ENCODE results near the gene KIF6. TPM values are rescaled to one million over a fixed set of nuclear protein-coding genes. Genes with fewer than 3 reads are reported as not detected.

KIF6 gene
- total RNA-seq, 1 experiment from 2014 or later, result 2.7 TPM

DNA sequence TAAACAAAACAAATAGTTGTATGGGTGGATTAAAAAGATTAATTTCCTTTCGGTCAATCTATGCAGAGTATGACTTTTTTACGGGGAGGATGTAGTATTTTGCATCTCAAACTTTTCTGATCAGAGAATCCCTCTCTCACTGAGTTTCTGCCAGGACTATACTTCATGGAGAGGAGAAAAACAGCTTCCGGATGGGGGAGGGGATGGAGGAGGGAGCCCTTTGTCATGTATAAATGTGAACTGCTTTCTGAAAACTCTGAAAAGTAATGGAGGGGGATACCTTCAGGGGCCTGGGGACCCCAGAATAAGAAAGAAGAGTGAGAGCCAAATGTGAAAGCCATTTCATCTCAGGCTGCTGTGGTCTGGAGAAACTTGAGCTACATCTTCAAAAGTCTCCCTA, 229.6 kb downstream of the KIF6 start:
- intact Hi-C loops (cut with micrococcal nuclease; ENCODE audit: unreplicated experiment), result no loop called here
- Histone ChIP-seq H3K4me3 (ENCODE audit: low read depth, low read length, poor library complexity, severe bottlenecking) (no peak overlapping the region), H3K4me1 (ENCODE audit: insufficient read depth, low read length, poor library complexity, severe bottlenecking) (peaks cover 12% of the 10 kb centered on the region), H3K27me3 (replicated peaks; ENCODE audit: insufficient read depth, low read depth, low read length, poor library complexity) (no peaks in the 10 kb centered on the region), H3K27ac (ENCODE audit: low read depth, low read length, poor library complexity, severe bottlenecking) (no peak overlapping the region), H3K36me3 (ENCODE audit: insufficient read depth, low read length, poor library complexity, severe bottlenecking) (no peaks in the 10 kb centered on the region), H3K9me3 (ENCODE audit: low read depth, low read length, poor library complexity, severe bottlenecking) (no peaks in the 10 kb centered on the region)
- DNase-seq (ENCODE audit: low spot score), result no peak
- BruUV-seq (replicated peaks), result no TSS peak
- POLR2A ChIA-PET (ENCODE audit: low non-redundant PET), result no interaction called here
- no peak for TF ChIP-seq CTCF (conservative IDR thresholded peaks at IDR 0.05; ENCODE audit: low read depth, low read length)
- no peak for TF ChIP-seq EZH2 (IDR thresholded peaks at IDR 0.05; ENCODE audit: borderline replicate concordance, low read depth, low read length, poor library complexity, severe bottlenecking)
- CTCF ChIA-PET, result no interaction called here

DNA sequence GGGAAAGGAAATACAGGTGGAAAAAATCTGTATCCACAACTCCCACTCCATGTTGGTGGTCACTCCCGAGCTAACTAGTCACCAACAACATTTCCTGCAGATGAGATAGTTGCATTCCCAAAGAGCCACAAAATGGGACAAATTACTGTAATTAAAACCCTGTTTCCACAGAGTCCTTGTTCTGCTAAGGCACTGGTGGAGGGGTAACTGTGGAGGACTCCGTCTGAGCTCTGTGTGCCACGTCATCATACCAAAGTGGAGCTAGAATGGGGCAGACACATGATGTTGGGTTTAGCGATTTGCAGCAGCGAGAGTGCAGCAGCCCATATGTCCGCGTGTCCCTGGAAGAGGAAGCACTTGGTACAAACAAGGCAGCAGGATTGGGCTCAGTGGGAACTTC, 230.2 kb downstream of the KIF6 start:
- no TSS peak for BruUV-seq (replicated peaks)
- Histone ChIP-seq H3K4me3 (ENCODE audit: low read depth, low read length, poor library complexity, severe bottlenecking) (no peak overlapping the region), H3K36me3 (ENCODE audit: insufficient read depth, low read length, poor library complexity, severe bottlenecking) (no peaks in the 10 kb centered on the region), H3K9me3 (ENCODE audit: low read depth, low read length, poor library complexity, severe bottlenecking) (no peaks in the 10 kb centered on the region), H3K27me3 (replicated peaks; ENCODE audit: insufficient read depth, low read depth, low read length, poor library complexity) (no peaks in the 10 kb centered on the region), H3K4me1 (ENCODE audit: insufficient read depth, low read length, poor library complexity, severe bottlenecking) (peaks cover 12% of the 10 kb centered on the region), H3K27ac (ENCODE audit: low read depth, low read length, poor library complexity, severe bottlenecking) (no peak overlapping the region)
- intact Hi-C loops (cut with micrococcal nuclease; ENCODE audit: unreplicated experiment), result no loop called here
- TF ChIP-seq EZH2 (IDR thresholded peaks at IDR 0.05; ENCODE audit: borderline replicate concordance, low read depth, low read length, poor library complexity, severe bottlenecking) (no peak), CTCF (conservative IDR thresholded peaks at IDR 0.05; ENCODE audit: low read depth, low read length) (no peak)
- CTCF ChIA-PET, result no interaction called here
- DNase-seq (ENCODE audit: low spot score), result no peak
- POLR2A ChIA-PET (ENCODE audit: low non-redundant PET), result no interaction called here

- Histone ChIP-seq H3K36me3 (ENCODE audit: insufficient read depth, low read length, poor library complexity, severe bottlenecking) (no peaks in the 10 kb centered on the region), H3K27ac (ENCODE audit: low read depth, low read length, poor library complexity, severe bottlenecking) (no peak overlapping the region), H3K4me1 (ENCODE audit: insufficient read depth, low read length, poor library complexity, severe bottlenecking) (peaks cover 12% of the 10 kb centered on the region), H3K9me3 (ENCODE audit: low read depth, low read length, poor library complexity, severe bottlenecking) (no peaks in the 10 kb centered on the region), H3K4me3 (ENCODE audit: low read depth, low read length, poor library complexity, severe bottlenecking) (no peak overlapping the region), H3K27me3 (replicated peaks; ENCODE audit: insufficient read depth, low read depth, low read length, poor library complexity) (no peaks in the 10 kb centered on the region)
- intact Hi-C loops (cut with micrococcal nuclease; ENCODE audit: unreplicated experiment), result no loop called here
- no peak for DNase-seq (ENCODE audit: low spot score)
- POLR2A ChIA-PET (ENCODE audit: low non-redundant PET), result no interaction called here
- CTCF ChIA-PET, result no interaction called here
- TF ChIP-seq EZH2 (IDR thresholded peaks at IDR 0.05; ENCODE audit: borderline replicate concordance, low read depth, low read length, poor library complexity, severe bottlenecking) (no peak), CTCF (conservative IDR thresholded peaks at IDR 0.05; ENCODE audit: low read depth, low read length) (no peak)
- BruUV-seq (replicated peaks), result no TSS peak
Observed at GRCh38 chr6:39493777-39494176, 231.4 kb downstream of the KIF6 start.
